NCI-H2171 treated with DMSO at 0.1 percent for 48 hours (cell line): Measurements from ENCODE around the gene ARVCF.

ENCODE experiments used
- DNase-seq: peaks from one replicate; lab custom pipeline; 2025; lab: John Stamatoyannopoulos, UW

The ARVCF gene

DNA sequence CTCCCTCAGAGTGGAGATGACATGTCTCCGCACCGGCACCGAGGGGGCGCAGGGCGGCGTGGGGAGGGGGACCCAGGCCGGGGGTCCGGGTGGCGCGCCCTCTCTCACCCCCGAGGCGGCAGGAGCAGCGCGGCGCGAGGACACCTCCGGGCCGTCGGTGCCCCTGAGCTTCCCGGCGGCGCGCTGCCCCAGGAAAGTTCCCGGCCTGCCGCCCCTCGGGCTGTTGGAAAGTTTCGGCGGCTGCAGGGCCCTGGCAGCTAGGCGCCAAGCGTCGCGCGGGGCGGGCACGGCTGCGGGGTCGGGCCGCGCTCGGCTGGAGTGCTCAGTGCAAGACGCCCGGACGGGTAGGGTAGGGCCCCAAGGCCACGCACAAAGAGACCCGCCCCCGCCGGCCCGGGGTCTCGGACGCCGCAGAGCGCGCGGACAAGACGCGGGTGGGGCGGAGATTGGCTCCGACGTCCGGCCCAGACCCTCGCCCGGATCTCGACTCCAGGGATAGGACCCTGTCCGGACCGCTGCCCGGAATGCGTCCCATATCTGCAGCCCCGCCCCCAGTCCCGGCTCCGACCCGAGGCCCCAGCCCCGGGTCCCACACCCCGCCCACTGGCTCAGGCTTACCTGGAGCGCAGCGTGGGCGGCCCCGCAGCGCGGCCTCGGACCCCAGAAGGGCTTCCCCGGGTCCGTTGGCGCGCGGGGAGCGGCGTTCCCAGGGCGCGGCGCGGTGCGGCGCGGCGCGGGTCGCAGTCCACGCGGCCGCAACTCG, 471 bp downstream of the ARVCF start:
- peak; percentile 6 for DNase-seq

DNA sequence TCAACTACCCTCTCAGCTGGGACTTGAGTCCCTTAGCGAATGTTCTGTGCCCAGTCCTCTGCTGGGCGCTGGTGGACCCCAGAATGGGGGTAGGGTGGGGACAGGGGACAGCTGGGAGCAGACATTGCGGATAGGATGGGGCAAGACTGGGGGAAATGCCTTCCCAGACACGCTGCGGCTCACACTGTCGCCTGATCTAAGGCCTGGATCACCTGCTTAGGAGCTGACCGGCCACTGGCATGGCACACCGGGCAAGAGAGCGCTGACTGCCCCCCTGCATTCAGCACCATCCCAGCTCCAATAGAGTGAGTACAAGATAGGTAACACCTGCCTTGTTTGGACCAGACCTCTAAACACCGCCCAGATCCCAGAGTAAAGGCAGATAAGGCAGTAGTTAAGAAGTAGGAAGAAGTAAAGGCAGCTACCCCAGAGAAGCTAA, 1.4 kb downstream of the ARVCF start:
- DNase-seq = no peak

DNA sequence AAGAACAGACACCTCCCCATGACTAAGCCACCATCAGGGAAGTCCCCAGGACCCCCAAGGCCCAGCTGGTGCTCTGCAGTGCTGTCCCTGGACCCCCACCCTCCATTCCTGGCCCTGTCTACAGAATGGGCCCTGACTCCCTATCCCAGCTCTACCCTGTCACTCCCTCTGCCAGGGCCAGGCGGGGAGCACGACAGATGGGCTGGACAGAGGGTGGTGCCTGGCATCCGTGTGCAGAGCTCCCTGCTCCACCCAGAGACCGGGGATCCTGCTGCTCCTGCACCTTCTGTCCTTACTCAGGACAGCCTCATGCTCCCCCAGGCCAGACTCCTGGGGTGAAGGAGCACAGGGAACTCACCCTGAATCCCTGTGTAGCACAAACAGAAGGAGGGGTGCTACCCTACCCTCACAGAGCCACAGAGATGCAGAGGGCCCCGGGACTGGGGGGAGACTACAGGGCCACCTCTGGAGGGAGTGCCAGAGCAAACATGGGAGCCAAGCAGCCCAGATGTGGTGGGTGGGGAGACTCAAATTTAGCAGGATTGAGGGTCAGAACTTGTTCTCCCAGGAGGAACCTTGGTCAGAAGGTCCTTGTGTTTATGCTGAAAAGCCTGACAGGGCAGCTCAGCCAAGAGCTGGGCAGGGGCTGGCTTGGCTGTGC, 2.0 kb downstream of the ARVCF start:
- peak; percentile 59 for DNase-seq

DNA sequence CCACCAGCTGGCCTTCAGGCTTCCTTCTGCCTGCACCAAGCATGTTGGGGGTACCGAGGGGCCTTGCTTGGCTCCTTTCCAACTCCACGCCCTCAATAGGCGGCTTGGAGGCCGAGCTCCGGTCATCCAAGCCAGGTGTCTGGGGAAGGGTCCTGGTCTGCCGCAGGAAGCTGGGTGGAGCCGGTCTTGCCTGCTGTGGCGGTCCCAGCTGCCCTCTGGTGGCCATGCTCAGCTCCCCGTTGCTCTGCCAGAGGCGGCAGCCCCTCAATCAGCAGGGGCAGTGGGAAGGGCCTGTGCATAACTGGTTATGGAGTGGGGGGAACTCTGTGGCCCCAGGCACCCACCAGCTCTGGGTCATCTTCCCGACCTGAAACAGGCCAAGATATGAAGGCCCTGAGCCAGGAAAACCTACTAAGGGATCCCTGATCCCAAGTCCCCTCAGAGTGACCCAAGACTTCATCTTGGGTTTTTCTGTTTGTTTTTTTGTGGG, 3.2 kb downstream of the ARVCF start:
- no peak for DNase-seq

DNA sequence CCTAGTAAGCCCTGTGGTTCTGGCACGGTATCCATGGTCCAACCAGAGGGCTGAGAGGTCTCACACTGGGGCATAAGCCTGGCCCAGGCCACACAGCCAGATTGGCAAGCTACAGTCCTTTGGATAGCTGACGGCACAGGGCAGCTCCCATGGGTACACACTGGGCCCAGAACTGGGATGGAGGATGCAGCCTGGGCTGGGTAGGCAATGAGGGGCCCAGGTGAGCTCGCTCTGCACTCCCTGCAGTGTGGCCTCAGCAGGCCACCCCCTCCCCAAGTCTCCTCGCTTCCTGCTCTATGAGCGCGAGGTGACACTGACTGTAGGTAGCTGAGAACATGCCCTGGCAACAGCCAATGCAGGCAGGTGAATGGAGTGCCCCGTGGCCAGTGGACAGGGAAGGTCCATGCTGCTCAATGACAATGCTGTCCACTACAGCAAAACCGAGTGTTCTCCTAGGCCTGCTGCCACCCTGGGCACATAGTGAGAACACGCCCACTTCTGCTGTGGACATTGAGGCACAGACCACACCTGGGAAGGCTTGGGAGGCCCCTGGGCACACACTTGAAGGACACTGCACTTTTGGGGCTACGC, 3.8 kb downstream of the ARVCF start:
- no peak for DNase-seq

DNA sequence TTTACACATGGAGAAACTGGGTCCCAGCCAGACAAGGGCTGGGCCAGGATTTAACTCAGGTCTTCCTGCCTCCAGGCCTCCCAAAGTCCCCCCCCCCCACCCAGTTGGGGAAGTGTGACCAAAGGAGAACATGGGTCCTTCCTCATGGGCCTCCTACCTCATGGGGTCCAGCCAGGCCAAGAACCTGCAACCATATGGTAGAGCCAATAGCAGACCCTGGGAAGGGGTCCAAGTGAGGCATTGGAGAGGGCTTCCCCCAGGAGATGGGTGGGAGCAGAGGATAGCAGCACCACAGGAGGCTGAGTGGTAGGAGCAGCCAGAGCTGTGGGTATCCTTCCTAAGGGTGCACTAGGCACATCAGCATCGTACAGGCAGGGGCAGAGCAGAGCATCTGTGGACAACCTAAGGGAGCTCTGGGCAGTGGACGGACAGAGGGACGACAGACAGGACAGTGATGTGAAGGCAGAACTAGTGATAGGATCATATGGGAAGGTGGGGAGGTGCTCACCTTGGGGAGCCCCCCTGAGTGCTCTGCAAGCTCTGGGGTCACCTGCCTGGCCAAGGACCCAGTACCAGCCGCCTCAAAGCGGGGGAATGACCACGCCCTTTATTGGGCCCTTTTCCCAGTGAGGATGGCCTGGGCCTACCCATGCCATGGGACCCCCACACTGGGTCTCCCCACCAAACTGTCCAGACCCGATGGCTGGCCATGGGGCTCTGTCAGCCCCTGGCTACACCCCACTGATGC, 4.5 kb downstream of the ARVCF start:
- no peak for DNase-seq

DNA sequence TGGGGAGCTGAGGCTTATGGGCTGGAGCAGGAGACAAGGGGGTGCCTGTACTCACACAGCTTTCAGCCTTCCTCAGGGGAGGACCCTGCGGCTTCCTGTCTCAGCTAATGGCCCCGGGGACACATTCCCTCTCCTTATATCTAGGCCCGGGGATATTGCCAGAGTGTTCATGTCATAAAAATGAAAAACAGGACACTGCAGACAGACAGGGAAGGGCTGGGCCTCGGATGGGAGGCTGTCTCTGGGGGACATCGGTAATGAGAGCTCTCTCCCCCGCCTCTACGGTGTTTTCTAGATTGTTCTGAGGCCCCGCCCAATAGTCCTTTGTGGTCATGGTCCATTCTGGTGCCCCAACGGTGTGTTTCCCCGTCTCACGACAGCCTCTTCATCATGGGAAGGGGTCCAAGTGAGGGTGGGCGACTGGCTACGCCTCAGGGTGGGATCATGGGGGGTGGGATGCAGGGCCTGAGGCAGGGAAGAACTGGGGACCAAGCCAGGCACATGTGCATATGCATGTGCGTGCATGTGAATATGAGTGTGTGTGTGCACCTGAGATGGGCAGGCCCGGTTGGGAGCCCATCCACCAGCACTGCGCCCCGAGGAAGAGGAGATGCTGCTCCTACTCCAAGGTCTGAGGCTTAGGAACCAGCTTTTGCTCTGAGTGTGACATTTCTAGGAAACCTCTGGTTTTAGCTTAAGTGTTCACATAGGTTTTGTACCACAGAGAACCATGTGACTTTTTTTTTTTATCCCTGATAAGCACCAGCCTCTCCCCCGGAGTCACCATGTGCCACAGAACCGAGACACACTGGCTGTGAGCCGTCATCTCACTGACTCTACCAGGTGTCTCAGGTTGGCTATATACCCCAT, 5.3 kb downstream of the ARVCF start:
- no peak for DNase-seq

DNA sequence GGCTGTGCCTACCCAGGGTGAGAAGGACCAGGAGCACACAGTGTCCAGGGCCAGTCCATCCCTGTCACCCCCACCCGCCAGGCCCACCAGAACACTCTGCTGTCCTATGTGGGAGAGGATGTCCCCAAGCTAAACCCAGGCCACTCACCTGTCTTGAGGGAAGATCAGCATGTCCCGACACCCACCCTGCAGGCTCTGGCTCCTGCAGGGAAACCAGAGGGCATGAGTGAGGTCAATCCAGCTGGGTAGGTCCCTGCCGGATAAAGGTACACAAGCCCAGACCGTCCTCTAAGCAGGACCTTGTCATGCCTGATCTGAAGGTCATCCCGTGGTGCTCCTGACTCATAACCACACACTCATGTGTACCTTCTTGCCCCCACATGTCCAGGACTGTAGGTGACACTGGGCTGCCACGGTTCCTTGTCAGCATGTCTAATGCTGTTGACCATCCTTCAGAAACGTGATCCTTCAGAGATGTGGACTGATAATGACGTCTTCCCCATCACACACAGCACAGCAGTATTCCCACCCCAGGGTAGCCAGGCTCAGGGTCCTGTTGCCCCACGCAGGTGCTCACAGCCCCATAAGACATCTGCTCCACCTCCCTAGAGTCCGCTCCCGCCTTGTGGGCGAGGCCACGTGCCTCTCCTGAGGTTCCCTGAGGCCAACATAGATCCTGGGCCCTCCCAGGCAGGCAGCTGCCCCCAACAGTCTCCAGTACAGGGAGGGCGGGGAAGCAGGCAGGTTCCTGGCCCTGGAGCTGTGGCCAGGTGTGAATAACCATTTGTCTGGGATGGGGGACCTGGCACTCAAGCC, 6.1 kb downstream of the ARVCF start:
- no peak for DNase-seq

DNA sequence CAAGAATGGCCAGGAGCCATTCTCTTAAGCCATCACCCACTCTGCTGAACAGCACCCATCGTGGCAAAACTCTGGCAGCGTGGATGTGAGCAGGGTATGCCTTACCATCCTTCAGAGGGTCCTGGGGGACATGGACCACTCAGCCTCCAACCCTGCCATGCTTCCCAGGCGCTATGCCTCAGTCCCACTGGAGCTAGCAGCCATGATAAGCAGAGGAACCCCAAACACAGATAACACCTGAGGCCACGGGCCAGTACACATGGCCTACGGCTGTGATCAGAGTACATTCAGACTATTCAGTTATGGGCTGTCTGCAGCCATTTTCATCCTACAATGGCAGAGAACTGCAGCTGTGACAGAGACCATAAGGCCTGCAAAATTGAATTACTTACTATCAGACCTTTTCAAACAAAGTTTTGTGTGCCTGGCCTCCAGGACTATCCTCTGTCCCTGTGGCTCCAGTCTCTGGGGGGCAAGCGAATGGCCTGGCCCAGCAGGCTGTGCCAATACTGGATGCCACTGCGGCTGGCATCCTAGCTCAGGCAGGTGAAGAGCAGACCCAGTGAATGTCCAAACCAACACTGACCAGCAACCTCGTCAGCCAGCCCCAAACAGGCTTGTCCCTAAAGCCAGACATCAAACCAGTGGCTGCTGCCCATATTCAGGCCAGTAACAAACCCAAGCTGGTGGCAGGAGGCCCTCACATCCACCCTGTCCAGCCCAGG, 6.9 kb downstream of the ARVCF start:
- DNase-seq = no peak

DNA sequence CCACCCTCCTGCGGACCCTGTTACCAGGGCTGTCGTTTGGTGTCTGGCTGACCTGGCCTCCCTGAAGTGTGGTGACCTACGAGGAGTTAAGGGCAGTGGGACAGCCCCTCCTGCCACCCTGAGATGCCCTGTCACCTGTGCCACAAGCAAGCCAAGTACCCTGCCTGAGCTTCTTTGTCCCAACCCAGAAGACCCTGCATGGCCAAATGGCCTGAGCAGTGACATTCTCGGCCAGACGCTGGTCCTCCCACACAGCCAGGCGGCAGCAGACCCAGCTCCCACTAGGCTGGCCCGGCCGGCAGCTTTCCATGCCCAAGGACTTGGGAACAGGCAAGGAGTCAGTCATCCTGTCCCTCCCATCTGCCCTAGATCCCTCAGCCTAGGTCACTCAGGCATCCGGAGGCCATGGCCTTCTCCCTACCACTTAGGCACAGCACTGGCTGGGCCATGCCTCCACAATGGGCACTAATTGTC, 7.6 kb downstream of the ARVCF start:
- DNase-seq = no peak

DNA sequence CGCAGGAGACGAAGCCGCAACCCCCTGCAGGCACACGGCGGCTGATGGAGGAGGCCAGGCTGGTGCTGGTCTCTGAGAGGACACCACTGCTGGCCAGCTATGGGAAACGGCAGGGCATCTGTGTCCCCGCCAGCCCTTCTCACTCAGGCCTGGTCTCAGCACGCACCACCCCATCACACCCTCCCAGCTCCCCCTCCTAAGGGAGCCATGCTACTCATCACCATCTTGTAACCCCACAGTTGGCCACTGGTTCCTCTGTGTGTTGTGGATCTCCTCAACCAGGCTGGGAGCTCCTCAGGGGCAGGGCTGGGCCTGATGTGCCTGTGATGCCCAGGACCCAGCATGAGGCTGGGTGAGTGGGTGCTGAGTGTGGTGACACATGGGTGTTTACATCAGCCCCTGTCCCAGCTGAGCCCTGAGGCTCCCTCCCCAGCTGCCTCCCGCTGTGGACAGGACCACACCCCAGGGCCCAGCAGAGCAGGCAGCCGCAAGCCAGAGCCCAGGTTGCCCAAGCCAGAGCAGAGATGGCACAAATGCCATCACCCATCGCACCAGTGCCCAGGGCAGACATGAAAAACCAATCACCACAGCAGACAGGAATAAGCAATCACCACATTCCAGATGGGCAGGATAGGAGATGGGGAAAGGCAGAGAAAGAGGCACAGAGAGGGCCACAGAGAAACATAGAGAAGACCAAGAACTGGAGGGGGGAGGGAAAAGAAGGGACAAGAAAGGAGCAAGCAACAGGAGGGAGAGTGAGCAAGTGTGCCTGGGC, 8.2 kb downstream of the ARVCF start:
- DNase-seq = no peak

DNA sequence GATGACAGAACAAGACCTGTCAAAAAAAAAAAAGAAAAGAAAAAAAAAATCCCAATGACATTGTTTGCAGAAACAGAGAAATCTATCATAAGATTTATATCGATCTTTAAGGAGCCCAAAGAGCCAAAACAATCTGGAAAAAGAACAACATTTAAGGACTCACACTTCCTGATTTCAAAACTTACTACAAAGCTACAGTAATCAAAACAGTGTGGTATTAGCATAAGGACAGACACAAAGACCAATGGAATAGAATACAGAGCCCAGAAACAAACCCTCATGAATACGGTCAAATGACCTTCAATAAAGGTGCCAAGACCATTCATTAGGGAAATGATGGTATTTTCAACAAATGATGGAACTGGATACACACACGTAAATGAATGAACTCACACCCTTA, 12.2 kb downstream of the ARVCF start:
- no peak for DNase-seq

DNA sequence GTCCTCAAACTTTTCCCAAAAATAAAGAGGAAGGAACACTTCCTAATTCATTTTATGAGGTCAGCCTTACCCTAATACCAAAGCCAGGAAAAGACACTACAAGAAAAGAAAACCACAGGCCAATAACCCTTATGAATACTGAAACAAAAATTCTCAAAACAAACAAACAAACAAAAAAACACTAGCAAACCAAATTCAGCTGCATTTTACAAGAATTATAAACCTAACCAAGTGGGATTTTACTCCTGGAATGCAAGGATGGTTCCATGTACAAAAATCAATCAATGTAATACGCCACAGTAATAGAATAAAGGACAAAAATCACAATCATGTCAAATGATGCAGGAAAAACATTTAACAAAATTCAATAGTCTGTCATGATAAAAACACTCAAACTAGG, 13.3 kb downstream of the ARVCF start:
- no peak for DNase-seq

DNA sequence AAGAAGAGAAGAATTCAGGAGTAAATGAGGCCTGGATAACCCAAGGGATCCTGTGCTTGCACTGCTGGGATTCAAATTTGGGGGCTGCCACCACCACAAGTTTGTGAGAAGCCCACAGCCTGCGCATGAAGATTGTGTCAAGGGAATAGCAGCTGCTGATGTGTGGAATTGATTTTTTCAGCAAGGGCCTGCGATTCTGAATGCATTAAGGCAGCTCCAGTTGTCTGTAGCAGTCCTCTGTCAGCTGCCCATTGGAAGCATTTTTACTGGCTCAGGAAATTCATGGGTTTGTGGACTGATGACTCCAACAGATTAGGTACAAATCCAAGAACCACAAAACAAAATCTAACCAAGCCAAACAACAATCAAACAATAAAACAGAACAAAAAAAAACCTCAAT, 14.0 kb downstream of the ARVCF start:
- DNase-seq = no peak

DNA sequence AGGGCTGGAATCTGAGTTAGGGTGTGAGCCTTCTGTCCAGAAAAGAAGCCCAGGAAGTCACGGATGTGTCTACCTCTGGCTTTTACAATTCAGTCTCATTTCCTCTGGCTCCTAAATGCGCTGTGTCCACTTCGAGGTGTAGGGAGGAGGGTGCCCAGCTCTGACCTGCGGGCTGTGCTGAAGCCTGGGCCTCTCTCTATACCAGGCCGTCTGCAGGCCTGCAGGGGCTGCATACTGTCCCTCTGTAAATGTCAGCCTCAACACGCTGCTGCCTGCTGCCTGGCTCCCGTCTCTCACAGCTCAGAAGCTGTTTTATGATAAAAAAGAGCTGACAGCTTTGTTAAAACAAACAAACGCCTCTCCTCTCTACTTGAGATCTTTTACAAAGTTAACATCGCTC, 14.5 kb downstream of the ARVCF start:
- no peak for DNase-seq

DNA sequence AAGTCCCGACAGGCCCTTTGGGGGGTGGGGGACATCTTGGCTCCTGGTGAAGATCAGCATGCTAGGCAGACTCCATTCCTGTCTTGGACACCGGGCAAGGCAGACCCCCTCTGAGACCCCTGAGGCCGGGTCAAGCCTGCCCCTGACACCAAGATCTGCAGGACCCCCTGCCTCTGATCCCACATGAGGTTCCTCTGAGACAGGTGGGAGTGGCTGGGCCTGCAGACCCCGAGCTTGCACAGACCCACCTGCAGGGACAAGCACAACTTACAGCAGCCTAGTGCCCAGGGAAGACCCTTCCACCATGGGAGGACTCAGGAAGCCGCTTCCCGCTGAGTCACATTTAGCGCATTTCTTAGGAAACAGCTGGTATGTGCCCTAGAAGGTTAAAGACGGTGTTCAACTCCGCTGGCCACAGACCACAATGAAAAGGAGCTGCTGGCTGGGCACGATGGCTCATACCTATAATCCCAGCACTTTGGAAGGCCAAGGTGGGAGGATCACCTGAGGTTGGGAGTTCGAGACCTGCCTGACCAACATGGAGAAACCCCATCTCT, 15.5 kb downstream of the ARVCF start:
- no peak for DNase-seq

DNA sequence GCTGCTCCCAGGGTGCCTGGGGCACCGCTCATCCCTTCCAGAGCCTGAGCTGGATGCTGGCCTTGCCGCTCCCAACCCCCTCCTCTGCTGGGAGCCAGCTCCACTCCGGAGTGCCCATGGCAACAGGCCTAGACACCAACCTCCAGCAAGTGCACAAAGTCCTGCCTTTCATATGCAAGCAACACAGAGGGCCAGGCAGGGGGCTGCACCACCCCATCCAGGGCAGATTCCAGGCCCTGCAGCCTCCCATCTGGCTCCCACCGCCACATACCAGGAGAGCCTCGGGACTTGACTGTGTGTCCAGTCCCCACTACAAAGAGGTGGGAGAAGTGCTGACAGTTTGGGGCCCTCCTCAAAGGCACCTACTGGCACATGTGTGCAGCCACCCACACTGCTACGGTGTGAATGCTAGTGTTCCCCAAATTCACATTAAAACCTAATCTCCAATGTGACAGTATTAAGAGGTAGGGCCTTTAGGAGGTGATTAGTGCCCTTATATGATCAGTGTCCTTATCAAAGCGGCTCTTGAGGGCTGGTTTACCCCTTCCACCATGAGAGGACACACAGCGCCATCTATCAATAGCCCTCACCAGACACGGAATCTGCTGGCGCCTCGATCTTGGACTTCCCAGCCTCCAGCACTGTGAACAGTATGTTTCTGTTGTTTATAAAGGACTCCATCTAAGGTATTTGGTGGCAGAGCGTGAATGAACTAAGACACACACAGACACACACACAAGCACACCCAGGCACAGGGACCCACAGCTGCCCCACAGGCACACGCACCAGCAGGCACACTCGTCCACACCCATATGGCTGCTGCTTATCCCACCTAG, 16.2 kb downstream of the ARVCF start:
- no peak for DNase-seq
